Stomach (tissue), 9 donors: ENCODE measurements around the gene VIPAS39. TPM values are rescaled to one million over a fixed set of nuclear protein-coding genes. Genes with fewer than 3 reads are reported as not detected.
A peak's percentile ranks its signal among the peaks of the same experiment; 100 is the strongest.

Experiments used
- DNase-seq, 2 donors: peaks; one replicate each; pipeline versions ENCODE4 v3.0.0 to v3.0.0-alpha.2; 2013 to 2019
- H3K27ac ChIP-seq, 5 donors: fragments of 200-600 bp in 4 of 5; sonication (generic) in 4 of 5; one replicate each; pipeline ENCODE4 v1.5.1; 2013 to 2019; ENCODE audit warnings: mild to moderate bottlenecking in 1 of 5, moderate library complexity in 1 of 5
- H3K27me3 ChIP-seq, 3 donors: fragments of 200-600 bp; sonication (generic); one replicate each; pipeline ENCODE4 v1.5.1; 2017 to 2019; ENCODE audit warnings: mixed run types in 1 of 3
- H3K36me3 ChIP-seq, 4 donors: fragments of 200-600 bp; sonication (generic); 1 replicate in 3 of 4; 2 replicates in 1 of 4; pipeline ENCODE4 v1.5.1; 2016 to 2019
- H3K4me1 ChIP-seq, 4 donors: fragments of 200-600 bp; sonication (generic); one replicate each; pipeline ENCODE4 v1.5.1; 2016 to 2019
- H3K4me3 ChIP-seq, 4 donors: fragments of 200-600 bp; sonication (generic) in 3 of 4; one replicate each; pipeline ENCODE4 v1.5.1; 2016 to 2019; ENCODE audit warnings: mild to moderate bottlenecking in 1 of 4
- H3K9me3 ChIP-seq, 4 donors: fragments of 200-600 bp; sonication (generic); one replicate each; pipeline ENCODE4 v1.5.1; 2016 to 2019
- EP300 ChIP-seq: sonication (generic); formaldehyde crosslinking; IDR thresholded peaks from one replicate; pipeline ENCODE4 v1.6.1; 2017; ENCODE audit warnings: antibody characterized with exemption
- POLR2A ChIP-seq, 4 donors: fragments of 450-650 bp; IDR thresholded peaks; one replicate each; pipeline ENCODE4 v1.6.1; 2016; ENCODE audit warnings: antibody characterized with exemption in 4 of 4, control low read depth in 2 of 4, mild to moderate bottlenecking in 1 of 4, moderate library complexity in 1 of 4
- POLR2AphosphoS5 ChIP-seq, 3 donors: sonication (generic); formaldehyde crosslinking; IDR thresholded peaks; one replicate each; pipeline ENCODE4 v1.6.1; 2016; ENCODE audit warnings: antibody characterized with exemption in 3 of 3
- WGBS, 5 donors: extraction: QIAGEN DNeasy Blood & Tissue Kit in 3 of 5; methylation state at CpG; one replicate each; pipeline versions ENCODE4 v1.1.5 to v1.1.7; 2013 to 2018; 5-methylcytosine and 5-hydroxymethylcytosine counted together
- intact Hi-C: fragments of 100-400 bp; cut with DNase I; formaldehyde crosslinking; loops from one replicate; pipeline ENCODE4 v1.15.1; 2023; ENCODE audit warnings: low total_unique reads
- polyA plus RNA-seq, 3 donors: library from polyadenylated mRNA; stranded (reverse); fragments of 200-250 nt; gene quantifications; one replicate each; pipeline ENCODE4 v1.2.3, GENCODE V29; 2013
- total RNA-seq, 5 donors: library from RNA; depleted of rRNA; stranded (reverse); fragments of >200 nt; gene quantifications; one replicate each; pipeline versions ENCODE4 v1.1.0 to v1.2.3, GENCODE V29; 2014 to 2016
- TF ChIP-seq, protein P1 (sequence below), 7 experiments: fragments of 450-650 bp in 4 of 7; fragments of 200-600 bp in 3 of 7; sonication (generic) in 3 of 7; IDR thresholded peaks; one replicate each; pipeline ENCODE4 v1.5.1; 2016 to 2019; ENCODE audit warnings: antibody characterized with exemption in 7 of 7, control low read depth in 2 of 7, mild to moderate bottlenecking in 1 of 7
- donor health status: healthy with polysubstance abuse.
- donor health status: Bipolar disorder and iron deficiency.
- donor health status: healthy.

VIPAS39 gene
- total and polyA plus RNA-seq, 8 donors: 6.3 to 53.1 (median 12.7) TPM

DNA sequence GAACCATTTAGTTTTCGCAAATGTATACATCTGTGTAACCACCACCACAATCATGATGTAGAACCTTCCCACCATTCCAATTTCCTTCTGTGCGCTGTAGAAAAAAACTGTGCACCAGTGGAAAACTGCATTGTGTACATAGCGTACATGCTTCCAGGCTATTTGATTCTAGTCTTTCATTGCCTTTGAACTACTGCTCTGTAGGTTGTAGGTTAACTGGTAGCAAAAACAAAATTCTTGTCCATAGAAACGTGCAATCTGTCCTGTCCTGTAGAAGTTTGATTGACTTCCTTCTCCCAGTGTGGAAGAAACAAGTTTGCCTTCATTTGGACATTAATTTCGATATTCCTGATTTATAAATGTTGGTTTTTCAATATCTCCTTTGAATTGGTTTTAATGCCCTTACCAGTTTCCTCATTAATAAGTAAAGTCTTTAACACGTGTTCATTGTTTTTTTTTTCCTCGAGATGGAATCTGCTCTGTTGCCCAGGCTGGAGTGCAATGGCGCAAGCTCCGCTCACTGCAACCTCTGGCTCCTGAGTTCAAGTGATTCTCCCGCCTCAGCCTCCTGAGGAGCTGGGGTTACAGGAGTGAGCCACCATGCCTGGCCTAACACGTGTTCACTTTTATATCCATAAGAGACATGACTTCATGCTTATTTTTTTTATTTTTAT, 44.8 kb upstream of the VIPAS39 start:
- Histone ChIP-seq H3K9me3 (peaks cover 0 to 12% (median 5%) of the 10 kb centered on the region in 4 donors), H3K27ac (no peak overlapping the region), H3K4me3 (no peak overlapping the region), H3K27me3 (peaks cover 10 to 40% (median 25%) of the 10 kb centered on the region in 3 donors), H3K36me3 (peaks cover 4 to 15% (median 13%) of the 10 kb centered on the region in 4 donors), H3K4me1 (peaks cover 17 to 19% (median 19%) of the 10 kb centered on the region in 4 donors)
- TF ChIP-seq EP300: no peak
- TF ChIP-seq POLR2A (IDR thresholded peaks at IDR 0.05): no peak
- TF ChIP-seq POLR2AphosphoS5 (IDR thresholded peaks at IDR 0.05): no peak
- TF ChIP-seq, protein P1, sequence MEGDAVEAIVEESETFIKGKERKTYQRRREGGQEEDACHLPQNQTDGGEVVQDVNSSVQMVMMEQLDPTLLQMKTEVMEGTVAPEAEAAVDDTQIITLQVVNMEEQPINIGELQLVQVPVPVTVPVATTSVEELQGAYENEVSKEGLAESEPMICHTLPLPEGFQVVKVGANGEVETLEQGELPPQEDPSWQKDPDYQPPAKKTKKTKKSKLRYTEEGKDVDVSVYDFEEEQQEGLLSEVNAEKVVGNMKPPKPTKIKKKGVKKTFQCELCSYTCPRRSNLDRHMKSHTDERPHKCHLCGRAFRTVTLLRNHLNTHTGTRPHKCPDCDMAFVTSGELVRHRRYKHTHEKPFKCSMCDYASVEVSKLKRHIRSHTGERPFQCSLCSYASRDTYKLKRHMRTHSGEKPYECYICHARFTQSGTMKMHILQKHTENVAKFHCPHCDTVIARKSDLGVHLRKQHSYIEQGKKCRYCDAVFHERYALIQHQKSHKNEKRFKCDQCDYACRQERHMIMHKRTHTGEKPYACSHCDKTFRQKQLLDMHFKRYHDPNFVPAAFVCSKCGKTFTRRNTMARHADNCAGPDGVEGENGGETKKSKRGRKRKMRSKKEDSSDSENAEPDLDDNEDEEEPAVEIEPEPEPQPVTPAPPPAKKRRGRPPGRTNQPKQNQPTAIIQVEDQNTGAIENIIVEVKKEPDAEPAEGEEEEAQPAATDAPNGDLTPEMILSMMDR (IDR thresholded peaks at IDR 0.05): no peak
- DNase-seq: no peak
- intact Hi-C loops: no loop called here
- WGBS, 5 donors: 68 to 77% (median 71%) methylated on average over 11 of the region's 11 CpGs

DNA sequence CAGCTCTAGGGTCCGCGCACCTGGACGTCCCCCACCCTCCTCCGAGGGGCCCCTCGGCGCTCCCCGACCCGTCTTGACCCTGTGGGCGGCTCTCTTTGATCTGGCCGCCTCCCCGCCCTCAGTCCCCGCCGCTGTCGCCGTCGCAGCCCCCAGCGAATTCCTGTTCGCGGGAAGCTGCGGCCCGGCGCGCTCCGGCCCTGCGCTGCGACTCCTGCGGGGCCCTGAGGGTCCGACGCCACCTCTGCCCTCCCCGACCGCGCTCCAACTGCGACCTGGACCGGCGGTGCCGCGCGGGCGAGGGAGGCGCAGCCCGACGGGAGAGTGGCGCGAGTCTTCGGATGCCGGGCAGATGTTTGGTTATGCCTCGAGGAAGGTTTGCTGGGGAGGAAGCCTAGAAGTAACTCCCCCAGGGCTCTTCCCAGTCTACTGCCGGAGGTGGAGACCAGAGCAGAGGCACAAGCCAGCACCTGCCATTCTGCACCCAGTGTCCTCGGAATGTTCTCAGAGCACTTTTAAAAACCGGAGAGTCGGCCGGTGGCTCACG, 41.7 kb upstream of the VIPAS39 start:
- peak overlapping the region; percentile 51 to 77 (median 56) for H3K4me3 ChIP-seq
- intact Hi-C loops: no loop called here
- H3K27ac ChIP-seq: no peak overlapping the region
- H3K9me3 ChIP-seq: peaks cover 0 to 11% (median 5%) of the 10 kb centered on the region in 4 donors
- DNase-seq: peak in 1 of 2 donors; percentile 22
- no peak for TF ChIP-seq EP300
- no peak for TF ChIP-seq POLR2AphosphoS5 (IDR thresholded peaks at IDR 0.05)
- no peak for TF ChIP-seq POLR2A (IDR thresholded peaks at IDR 0.05)
- TF ChIP-seq, protein P1 (IDR thresholded peaks at IDR 0.05): no peak
- H3K27me3 ChIP-seq: peaks cover 10 to 55% (median 25%) of the 10 kb centered on the region in 3 donors
- peaks cover 17 to 19% (median 19%) of the 10 kb centered on the region in 4 donors for H3K4me1 ChIP-seq
- H3K36me3 ChIP-seq: no peaks in the 10 kb centered on the region
- WGBS, 5 donors: 2 to 12% (median 3%) methylated on average over 9 to 53 of the region's 53 CpGs

DNA sequence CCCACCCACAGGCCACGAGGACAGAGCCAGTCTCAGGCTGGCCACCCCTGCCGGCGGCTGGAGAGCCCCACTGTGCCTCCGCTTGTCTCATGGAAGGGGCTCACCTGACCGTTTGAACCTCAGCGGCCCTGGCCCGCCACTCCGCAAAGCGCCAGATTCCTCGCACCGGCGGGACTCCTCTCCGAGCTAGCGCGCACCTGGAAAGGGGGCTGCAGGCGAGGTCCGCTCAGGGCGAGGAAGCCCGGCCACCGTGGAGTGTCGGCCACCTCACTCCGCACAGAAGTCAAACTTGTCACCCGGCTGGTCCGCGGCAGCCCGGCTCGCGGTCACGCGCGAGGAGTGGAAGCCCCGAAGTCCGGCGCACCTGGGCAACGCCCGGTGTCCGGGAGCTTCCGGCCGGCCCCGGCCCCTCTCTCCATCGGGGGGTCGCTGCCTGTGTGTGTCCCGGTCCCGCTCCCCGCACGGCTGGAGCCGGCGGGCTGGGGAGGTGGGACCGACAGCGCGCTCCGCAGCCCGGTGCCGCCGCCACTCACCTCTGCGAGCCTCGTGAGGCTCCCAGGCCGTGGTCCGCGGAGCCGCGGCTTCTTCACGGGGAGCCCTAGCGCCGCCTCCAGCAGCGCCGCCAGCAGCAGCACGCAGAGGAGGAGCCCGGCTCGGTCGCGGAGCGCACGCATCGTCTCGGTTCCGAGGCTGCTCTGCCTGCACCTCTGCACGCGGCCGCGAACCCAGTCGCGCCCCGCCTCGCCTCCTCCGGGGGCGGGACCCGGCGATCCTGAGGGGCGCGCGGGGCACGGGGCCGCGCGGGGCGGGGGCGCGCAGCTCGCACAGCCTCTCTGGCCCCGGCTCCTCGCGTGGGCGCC, 40.9 kb upstream of the VIPAS39 start, which contains the start of gene ISM2:
Gene ISM2 (minus strand): TSS at position 697 of the 860 bp plus-strand sequence. CDS start 23 bp downstream, at position 674.
- DNase-seq: peak; percentile 42 to 80
- Histone ChIP-seq H3K4me1 (peaks cover 17 to 19% (median 19%) of the 10 kb centered on the region in 4 donors), H3K27ac (no peak within 1 kb of the TSS), H3K9me3 (peaks cover 0 to 4% (median 1%) of the 10 kb centered on the region in 4 donors), H3K36me3 (no peaks in the 10 kb centered on the region), H3K27me3 (peaks cover 10 to 55% (median 25%) of the 10 kb centered on the region in 3 donors), H3K4me3 (peak within 1 kb of the TSS; percentile 51 to 77 (median 56))
- intact Hi-C loops: no loop called here
- 2 to 7% (median 3%) methylated on average over 27 to 98 of the region's 104 CpGs for WGBS, 5 donors
- no peak for TF ChIP-seq POLR2A (IDR thresholded peaks at IDR 0.05)
- TF ChIP-seq POLR2AphosphoS5 (IDR thresholded peaks at IDR 0.05): no peak
- TF ChIP-seq EP300: no peak
- TF ChIP-seq, protein P1 (IDR thresholded peaks at IDR 0.05): no peak

DNA sequence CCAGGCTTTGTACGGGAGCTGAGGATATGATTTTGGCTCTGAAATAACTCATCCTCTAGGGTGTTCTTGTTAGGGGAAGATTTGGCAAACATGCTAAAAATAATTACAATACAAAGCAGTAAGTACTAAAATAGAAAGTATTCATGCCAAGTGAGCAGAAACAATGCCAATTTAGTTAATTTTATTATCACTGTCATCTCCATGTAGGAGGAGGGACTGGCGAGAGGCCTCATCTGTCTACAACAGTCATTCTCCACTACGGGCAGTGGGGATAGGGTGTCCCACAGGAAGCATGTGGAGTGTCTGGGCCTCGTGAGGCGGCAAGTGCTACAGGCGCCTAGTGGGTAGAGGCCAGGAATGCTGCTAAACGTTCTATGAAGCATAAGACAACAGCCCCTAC, 37.9 kb upstream of the VIPAS39 start:
- Histone ChIP-seq H3K9me3 (no peaks in the 10 kb centered on the region), H3K4me1 (peaks cover 17 to 19% (median 19%) of the 10 kb centered on the region in 4 donors), H3K27me3 (peaks cover 10 to 45% (median 25%) of the 10 kb centered on the region in 3 donors), H3K36me3 (no peaks in the 10 kb centered on the region), H3K4me3 (no peak overlapping the region), H3K27ac (no peak overlapping the region)
- intact Hi-C loops: no loop called here
- no peak for DNase-seq
- no peak for TF ChIP-seq POLR2A (IDR thresholded peaks at IDR 0.05)
- TF ChIP-seq POLR2AphosphoS5 (IDR thresholded peaks at IDR 0.05): no peak
- TF ChIP-seq EP300: no peak
- TF ChIP-seq, protein P1 (IDR thresholded peaks at IDR 0.05): no peak
- WGBS, 5 donors: 77 to 84% (median 82%) methylated on average over 7 of the region's 7 CpGs
